Large intestine (tissue), 3 donors: ENCODE measurements around the gene NHLRC3. TPM values are rescaled to one million over a fixed set of nuclear protein-coding genes. Genes with fewer than 3 reads are reported as not detected.

ENCODE experiments used
- DNase-seq, 2 donors: peaks; one replicate each; pipeline versions ENCODE4 v3.0.0 to v3.0.0-alpha.2; 2013
- H3K27ac ChIP-seq: one replicate; pipeline ENCODE4 v1.5.1; 2013; ENCODE audit warnings: low read length
- H3K27me3 ChIP-seq: 2 replicates; pipeline ENCODE4 v1.6.1; 2013; ENCODE audit warnings: low read length; ENCODE audit not compliant: control insufficient read depth, insufficient read depth
- H3K36me3 ChIP-seq: 2 replicates; pipeline ENCODE4 v1.6.1; 2013; ENCODE audit warnings: low read length; ENCODE audit not compliant: control insufficient read depth, insufficient read depth
- H3K4me1 ChIP-seq: one replicate; pipeline ENCODE4 v1.6.1; 2013; ENCODE audit warnings: low read length; ENCODE audit not compliant: control insufficient read depth, insufficient read depth
- H3K4me3 ChIP-seq: one replicate; pipeline ENCODE4 v1.5.1; 2013; ENCODE audit warnings: low read length
- H3K9me3 ChIP-seq: one replicate; pipeline ENCODE4 v1.6.1; 2013; ENCODE audit warnings: mild to moderate bottlenecking, low read depth, low read length, moderate library complexity; ENCODE audit not compliant: control insufficient read depth
- WGBS: methylation state at CpG from one replicate; pipeline ENCODE4 v1.1.5; 2013; ENCODE audit warnings: low lambda C conversion rate; ENCODE audit not compliant: insufficient coverage; 5-methylcytosine and 5-hydroxymethylcytosine counted together
- polyA plus RNA-seq: library from polyadenylated mRNA; unstranded; fragments of 120-200 nt; gene quantifications from one replicate; pipeline ENCODE4 v1.2.1, GENCODE V29; 2013

NHLRC3 gene
- polyA plus RNA-seq, 1 donor = 80.7 TPM

DNA sequence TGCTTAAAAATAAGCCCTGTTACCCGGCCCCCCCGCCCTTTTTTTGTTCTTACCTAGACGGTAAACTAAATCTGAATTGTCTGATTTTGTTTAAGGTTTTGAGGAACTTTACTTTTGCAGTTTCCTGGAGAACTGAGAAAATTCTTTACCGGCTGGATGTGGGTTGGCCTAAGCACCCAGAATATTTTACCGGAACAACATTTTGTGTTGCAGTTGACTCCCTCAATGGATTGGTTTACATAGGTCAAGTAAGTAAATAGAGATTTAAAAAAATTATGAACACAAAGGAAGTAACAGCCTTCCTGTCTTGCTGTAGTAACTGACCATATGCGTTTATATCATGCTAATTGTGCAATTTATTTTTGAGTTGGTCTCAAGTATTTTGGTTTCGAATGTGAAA is 785 bp downstream of the NHLRC3 start:
- H3K4me1 ChIP-seq = peaks cover 5% of the 10 kb centered on the region
- no peak for DNase-seq

DNA sequence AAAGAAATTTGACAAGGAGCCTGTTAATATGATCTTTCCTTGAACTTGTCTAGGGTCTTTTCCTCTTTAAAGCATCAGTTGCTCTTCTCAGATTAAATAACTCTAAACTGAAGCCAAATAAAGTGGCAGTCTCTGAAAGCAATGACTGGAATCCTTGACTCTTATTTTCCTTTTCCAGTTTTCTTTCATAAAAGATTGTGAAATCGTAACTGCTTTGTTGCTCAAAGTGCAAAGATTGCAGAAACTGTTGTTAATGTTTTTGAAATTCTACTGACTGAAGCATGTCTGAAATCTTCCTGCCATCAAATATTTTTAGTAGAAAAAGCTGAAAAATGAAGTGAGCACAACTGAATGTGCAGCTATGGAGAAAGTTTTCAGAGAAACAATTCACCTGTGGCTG is 1.9 kb downstream of the NHLRC3 start:
- Histone ChIP-seq H3K36me3 (peaks cover 13% of the 10 kb centered on the region), H3K4me1 (peaks cover 2% of the 10 kb centered on the region), H3K27me3 (no peaks in the 10 kb centered on the region), H3K4me3 (no peak overlapping the region), H3K9me3 (peaks cover 4% of the 10 kb centered on the region), H3K27ac (peak overlapping the region; percentile 90)
- WGBS = no CpG with 5 or more reads among the region's 1 CpG
- peak; percentile 30 to 59 for DNase-seq

More for the DNA sequence above, 785 bp downstream of the NHLRC3 start:
- H3K27me3 ChIP-seq = no peaks in the 10 kb centered on the region
- H3K36me3 ChIP-seq = peaks cover 5% of the 10 kb centered on the region
- H3K27ac ChIP-seq = peak overlapping the region; percentile 90
- 19% methylated on average over 5 of the region's 7 CpGs for WGBS
- H3K9me3 ChIP-seq = peaks cover 4% of the 10 kb centered on the region
- peak overlapping the region; percentile 93 for H3K4me3 ChIP-seq

DNA sequence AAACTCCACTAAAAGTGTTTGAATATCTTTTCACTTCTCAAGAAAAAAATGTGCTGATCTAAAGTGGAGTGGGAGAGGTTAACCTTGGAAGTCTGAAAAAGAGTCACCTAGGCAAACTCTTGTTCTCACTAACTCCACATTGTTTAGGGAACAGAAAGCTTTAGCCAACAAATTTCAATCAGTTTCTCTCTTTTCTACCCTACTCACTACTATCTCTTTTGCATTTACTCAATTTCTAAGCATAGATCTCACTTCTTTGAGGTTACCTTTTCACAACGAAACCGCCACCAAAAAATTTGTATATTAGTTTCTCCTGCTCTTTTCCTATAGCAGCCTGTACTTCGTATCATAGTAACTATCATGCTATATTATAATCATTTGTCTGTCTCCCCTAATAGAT is 6.3 kb downstream of the NHLRC3 start:
- 100% methylated on average over 2 of the region's 3 CpGs for WGBS
- Histone ChIP-seq H3K4me3 (no peak overlapping the region), H3K4me1 (peaks cover 2% of the 10 kb centered on the region), H3K36me3 (peaks cover 25% of the 10 kb centered on the region), H3K9me3 (peaks cover 4% of the 10 kb centered on the region), H3K27me3 (no peaks in the 10 kb centered on the region), H3K27ac (no peak overlapping the region)
- no peak for DNase-seq

DNA sequence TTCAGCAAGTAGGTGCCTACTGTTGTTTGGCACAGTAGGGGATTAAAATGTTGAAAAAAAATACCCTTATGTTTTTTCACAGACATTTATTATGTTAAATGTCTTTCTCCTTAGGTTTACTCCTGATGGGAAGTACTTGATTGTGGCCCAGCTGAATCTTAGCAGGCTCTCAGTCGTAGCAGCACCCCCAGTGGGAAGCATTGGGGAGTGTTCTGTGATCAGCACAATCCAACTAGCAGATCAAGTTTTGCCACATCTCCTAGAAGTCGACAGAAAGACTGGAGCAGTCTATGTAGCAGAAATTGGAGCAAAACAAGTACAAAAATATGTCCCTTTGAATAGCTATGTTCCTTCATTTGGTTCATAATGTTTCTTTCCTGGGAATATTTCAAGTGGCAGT is 9.3 kb downstream of the NHLRC3 start:
- DNase-seq = no peak
- H3K36me3 ChIP-seq = peaks cover 25% of the 10 kb centered on the region
- no peak overlapping the region for H3K4me3 ChIP-seq
- no peaks in the 10 kb centered on the region for H3K27me3 ChIP-seq
- no peak overlapping the region for H3K27ac ChIP-seq
- no peaks in the 10 kb centered on the region for H3K4me1 ChIP-seq
- no peaks in the 10 kb centered on the region for H3K9me3 ChIP-seq
- WGBS = 0% methylated on average over 1 of the region's 2 CpGs

DNA sequence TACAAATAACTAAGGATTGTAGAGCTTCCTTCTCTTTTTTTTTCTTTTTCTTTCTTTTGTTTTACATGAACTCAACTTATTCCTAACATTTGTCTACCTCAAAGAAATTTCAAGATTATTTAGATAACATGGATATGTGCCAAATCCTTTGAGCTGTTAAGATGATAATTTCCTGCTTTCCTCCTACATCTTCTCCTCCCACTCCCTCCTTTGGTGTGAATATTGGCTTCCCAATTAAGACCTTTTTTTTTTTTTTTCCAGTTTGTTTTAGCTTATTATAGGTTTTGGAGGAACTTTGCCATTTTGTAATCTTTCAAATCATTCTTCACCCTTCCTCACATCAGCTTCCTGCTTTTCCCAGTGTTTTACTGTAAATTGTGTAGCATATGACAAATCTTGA is 10.6 kb downstream of the NHLRC3 start:
- H3K36me3 ChIP-seq = peaks cover 28% of the 10 kb centered on the region
- DNase-seq = no peak
- no peaks in the 10 kb centered on the region for H3K9me3 ChIP-seq
- H3K27ac ChIP-seq = no peak overlapping the region
- no peaks in the 10 kb centered on the region for H3K27me3 ChIP-seq
- no peaks in the 10 kb centered on the region for H3K4me1 ChIP-seq
- no peak overlapping the region for H3K4me3 ChIP-seq

DNA sequence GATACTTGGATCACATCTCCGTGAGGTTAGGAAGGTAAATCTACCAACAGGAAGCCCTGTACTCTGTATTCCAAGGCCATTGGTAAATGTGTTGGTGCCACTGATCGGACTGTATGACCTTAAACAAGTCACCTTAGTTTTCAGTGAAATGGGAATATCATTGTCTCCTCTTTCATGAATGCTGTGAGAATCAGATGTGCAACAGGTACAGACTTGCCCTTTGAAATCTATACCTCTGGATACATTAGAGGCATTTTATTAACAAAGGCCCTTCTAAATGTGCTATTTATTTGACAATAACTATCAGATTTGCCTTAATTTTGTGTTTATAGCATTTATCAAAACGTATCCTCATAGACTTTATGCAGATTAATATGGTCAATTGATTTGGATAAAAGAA is 11.0 kb downstream of the NHLRC3 start:
- Histone ChIP-seq H3K27me3 (no peaks in the 10 kb centered on the region), H3K4me1 (no peaks in the 10 kb centered on the region), H3K36me3 (peaks cover 23% of the 10 kb centered on the region), H3K9me3 (no peaks in the 10 kb centered on the region), H3K4me3 (no peak overlapping the region), H3K27ac (no peak overlapping the region)
- DNase-seq = no peak
- WGBS = no CpG with 5 or more reads among the region's 3 CpGs

DNA sequence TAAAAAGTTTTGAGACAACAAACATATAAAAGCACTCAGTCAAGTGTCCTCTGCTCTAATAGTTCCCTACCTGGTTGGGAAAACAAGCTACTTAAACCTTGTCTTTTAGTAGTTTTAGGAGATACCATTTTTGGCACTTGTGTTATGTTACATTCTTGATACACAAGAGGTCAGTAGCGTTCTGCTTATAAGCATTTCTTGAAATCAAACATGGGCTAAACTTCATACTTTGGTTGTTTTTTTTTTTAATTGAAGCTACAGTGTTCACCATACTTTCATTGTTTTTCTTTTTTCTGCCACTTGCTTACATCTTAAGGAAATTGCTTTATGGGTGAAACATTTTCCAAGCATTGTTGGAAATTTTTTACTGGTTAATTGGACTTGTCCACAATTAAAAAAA is 12.9 kb downstream of the NHLRC3 start:
- Histone ChIP-seq H3K27me3 (no peaks in the 10 kb centered on the region), H3K27ac (no peak overlapping the region), H3K9me3 (no peaks in the 10 kb centered on the region), H3K36me3 (peaks cover 16% of the 10 kb centered on the region), H3K4me1 (no peaks in the 10 kb centered on the region), H3K4me3 (no peak overlapping the region)
- peak in 1 of 2 donors; percentile 4 for DNase-seq
- WGBS = no CpG with 5 or more reads among the region's 1 CpG

DNA sequence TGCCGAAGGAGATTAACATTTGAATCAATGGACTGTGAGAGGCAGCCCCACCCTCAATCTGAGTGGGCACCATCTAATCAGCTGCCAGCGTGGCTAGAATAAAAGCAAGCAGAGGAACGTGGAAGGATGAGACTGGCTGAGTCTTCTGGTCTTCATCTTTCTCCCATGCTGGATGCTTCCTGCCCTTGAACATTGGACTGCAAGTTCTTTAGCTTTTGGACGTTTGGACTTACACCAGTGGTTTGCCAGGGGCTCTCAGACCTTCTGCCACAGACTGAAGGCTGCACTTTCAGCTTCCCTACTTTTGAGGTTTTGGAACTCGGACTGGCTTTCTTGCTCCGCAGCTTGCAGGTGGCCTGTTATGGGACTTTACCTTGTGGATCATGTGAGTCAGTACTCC is 14.7 kb downstream of the NHLRC3 start:
- no peaks in the 10 kb centered on the region for H3K9me3 ChIP-seq
- no peak for DNase-seq
- no peaks in the 10 kb centered on the region for H3K27me3 ChIP-seq
- H3K36me3 ChIP-seq = peaks cover 13% of the 10 kb centered on the region
- no peak overlapping the region for H3K4me3 ChIP-seq
- 80% methylated on average over 1 of the region's 6 CpGs for WGBS
- H3K4me1 ChIP-seq = no peaks in the 10 kb centered on the region
- no peak overlapping the region for H3K27ac ChIP-seq

DNA sequence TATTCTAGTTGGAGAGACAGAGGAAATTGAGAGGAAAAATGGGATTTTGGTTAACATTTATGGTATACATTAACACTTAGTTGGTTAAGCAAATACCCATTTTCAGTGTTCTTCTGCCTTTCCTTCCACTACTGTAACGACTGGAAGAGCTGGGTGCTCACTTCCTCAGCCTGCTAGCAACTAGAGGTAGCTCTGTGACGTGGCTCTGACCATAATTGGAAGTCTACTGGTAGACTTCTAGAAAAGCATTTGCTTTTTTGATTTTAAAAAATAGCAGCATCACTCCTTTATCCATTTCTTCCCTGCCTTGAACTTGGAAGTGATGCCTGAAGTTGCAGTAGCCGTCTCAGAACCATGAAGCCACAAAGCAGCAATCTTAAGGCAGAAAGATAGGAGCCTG is 15.9 kb downstream of the NHLRC3 start:
- no peaks in the 10 kb centered on the region for H3K27me3 ChIP-seq
- 82% methylated on average over 2 of the region's 3 CpGs for WGBS
- no peak overlapping the region for H3K4me3 ChIP-seq
- no peak for DNase-seq
- H3K4me1 ChIP-seq = no peaks in the 10 kb centered on the region
- H3K9me3 ChIP-seq = no peaks in the 10 kb centered on the region
- H3K36me3 ChIP-seq = peaks cover 5% of the 10 kb centered on the region
- no peak overlapping the region for H3K27ac ChIP-seq

DNA sequence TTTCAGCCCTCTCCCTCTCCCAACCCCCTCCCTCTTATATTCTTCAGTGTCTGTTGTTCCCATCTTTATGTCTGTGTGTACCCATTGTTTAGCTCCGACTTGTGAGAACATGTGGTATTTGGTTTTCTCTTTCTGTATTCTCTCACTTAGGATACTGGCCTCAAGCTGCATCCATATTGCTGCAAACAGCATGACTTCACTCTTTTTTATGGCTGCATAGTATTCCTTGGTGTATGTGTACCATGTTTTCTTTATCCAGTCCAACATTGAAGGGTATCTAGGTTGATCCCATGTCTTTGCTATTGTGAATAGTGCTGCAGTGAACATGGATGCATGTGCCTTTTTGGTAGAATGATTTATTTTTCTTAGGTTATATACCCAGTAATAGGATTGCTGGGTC is 17.8 kb downstream of the NHLRC3 start:
- H3K27me3 ChIP-seq = no peaks in the 10 kb centered on the region

DNA sequence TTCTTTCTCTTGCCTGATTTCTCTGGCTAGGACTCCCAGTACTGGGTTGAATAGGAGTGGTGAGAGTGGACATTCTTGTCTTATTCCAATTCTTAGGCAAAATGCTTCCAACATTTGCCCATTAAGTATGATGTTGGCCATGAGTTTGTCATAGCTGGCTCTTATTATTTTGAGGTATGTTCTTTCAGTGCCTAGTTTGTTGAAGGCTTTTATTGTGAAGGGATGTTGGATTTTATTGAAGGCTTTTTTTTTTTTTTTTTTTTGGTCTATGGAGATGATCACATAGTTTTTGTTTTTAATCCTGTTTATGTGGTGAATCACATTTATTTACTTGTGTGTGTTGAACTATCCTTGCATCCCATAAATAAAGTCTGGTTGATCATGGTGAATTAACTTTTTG is 19.8 kb downstream of the NHLRC3 start:
- DNase-seq = no peak
- Histone ChIP-seq H3K9me3 (no peaks in the 10 kb centered on the region), H3K27me3 (no peaks in the 10 kb centered on the region), H3K36me3 (peaks cover 9% of the 10 kb centered on the region), H3K4me3 (no peak overlapping the region), H3K4me1 (no peaks in the 10 kb centered on the region), H3K27ac (no peak overlapping the region)

More for the DNA sequence above, 17.8 kb downstream of the NHLRC3 start:
- H3K4me1 ChIP-seq = no peaks in the 10 kb centered on the region
- no peak overlapping the region for H3K27ac ChIP-seq
- H3K36me3 ChIP-seq = peaks cover 3% of the 10 kb centered on the region
- H3K9me3 ChIP-seq = no peaks in the 10 kb centered on the region
- no peak for DNase-seq
- no CpG with 5 or more reads among the region's 1 CpG for WGBS
- H3K4me3 ChIP-seq = no peak overlapping the region
